GM21390 (cell line): ENCODE data around the gene TDRD9.

ENCODE experiments used
- ATAC-seq: cut with Tn5 transposase; IDR thresholded peaks from one replicate; pipeline ENCODE4 v1.9.1; 2021; ENCODE audit not compliant: unreplicated experiment

Gene TDRD9

DNA sequence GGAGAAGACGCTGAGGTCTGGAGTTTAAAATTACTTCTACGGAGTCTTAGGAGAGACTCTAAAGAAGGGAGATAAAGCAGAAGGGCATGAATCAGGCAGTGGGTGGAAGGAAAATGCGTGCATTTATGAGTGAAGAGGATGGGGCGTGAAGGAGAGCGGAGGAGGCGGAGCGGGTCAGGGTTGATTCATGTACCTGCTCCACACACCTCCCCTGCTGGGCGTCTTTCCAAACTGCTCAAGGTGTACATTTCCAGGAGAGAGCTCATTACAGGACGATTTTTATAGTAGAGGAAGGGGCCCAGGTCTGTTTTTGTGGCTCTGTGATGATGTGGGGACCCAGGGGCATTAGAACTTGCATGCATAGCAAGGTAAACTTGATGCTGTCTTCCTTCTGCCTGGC lies 92.2 kb downstream of the TDRD9 start:
- no peak for ATAC-seq

DNA sequence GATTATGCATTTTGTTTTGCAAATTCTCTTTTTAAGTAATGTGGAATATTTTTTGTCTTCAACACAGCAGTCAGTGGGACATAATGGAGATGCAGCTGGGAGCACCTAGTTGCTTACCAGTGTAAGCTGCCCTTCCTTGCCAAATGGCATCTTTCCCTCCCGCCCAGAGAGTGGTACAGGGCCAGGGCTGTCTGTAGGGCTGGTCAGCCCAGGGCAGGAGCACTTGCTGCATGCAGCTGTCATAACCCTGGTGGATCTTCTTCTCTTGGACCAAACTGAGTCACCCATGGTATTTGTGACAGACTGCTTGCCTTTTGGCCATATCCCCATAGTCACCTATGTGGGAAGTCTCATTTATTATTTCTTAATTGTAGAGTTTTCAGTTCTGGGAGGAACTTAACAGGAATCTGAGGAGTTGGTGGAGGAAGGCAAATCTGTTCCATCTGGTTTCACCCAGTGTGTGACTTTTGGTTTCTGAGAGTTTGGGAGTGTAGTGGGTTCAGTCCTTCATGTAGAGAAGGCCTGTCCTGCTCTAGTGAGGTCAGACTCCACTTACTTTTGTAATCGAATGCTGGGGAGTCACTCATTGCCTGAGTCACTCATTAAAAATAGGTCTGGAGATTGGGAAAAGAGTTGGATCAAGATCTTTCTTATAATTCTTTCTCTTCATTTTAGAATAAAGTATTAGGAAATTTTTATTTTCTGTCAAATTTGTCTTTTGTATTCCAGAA lies 95.2 kb downstream of the TDRD9 start:
- ATAC-seq = no peak

DNA sequence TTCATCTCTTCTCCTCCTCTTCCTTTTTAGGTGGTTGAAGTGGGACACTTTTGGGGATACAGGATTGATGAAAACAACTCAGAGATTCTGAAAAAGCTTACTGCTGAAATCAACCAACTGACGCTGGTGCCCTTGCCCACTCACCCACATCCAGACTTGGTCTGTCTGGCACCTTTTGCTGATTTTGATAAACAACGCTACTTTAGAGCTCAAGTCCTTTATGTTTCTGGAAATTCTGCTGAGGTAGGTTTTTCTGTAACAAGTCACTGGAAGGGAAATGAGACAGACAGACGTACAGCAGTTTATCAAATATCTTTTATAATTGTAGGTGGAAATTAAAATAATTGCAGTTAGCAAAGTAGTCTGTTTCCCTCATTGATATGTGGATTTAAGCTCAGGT lies 97.3 kb downstream of the TDRD9 start:
- no peak for ATAC-seq

DNA sequence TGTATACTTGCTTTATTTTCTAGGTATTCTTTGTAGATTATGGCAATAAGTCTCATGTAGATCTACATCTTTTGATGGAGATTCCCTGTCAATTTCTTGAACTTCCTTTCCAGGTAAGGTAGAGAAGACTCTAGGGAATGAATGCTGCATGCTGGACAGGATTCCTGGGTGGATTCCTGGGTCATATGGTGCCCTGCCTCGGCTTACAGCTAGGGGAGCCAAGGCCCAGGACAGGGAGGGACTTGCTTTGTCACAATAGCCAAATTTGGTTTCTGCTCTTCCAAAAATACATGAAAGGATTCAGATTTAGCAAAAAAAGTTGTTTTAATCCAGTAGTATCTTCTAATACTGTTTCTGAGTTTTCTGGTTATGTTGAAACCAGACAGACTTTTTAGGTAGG lies 97.8 kb downstream of the TDRD9 start:
- ATAC-seq = no peak

DNA sequence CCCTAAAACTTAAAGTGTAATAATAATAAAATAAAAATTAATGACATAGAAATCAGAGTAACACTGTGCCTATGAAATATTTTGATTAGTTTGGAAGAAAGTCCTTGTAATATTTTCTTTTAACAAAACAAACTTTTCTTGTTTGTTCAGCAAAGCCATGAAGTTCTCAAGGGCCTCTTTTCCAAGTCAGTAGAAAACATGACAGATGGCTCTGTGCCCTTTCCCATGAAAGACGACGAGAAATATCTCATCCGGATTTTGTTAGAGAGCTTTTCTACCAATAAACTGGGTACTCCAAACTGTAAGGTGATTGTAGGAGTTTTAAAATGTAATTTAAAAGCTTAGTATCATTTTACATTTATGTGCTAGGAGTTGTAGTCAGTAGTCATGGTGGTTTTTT lies 102.7 kb downstream of the TDRD9 start:
- ATAC-seq = no peak

DNA sequence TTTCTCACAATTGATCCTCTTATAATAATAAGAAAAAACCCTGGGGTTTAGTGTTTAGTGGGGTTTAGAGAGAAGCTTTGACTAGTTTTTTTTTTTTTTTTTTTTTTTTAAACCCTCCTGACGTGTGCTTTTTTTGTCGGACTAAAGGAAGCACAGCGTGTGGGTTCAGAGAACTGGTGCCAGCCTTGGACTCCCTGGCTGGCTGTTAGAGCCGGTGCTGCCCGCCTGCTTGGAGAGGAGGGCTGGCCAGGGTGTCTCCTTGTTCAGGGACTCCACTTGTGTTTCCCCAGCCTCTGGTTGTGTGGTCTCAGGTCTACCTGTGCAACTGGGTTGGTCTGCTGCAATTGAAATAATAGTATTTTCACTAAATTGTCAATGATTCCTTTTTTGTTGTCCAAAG lies 103.1 kb downstream of the TDRD9 start:
- ATAC-seq = no peak

DNA sequence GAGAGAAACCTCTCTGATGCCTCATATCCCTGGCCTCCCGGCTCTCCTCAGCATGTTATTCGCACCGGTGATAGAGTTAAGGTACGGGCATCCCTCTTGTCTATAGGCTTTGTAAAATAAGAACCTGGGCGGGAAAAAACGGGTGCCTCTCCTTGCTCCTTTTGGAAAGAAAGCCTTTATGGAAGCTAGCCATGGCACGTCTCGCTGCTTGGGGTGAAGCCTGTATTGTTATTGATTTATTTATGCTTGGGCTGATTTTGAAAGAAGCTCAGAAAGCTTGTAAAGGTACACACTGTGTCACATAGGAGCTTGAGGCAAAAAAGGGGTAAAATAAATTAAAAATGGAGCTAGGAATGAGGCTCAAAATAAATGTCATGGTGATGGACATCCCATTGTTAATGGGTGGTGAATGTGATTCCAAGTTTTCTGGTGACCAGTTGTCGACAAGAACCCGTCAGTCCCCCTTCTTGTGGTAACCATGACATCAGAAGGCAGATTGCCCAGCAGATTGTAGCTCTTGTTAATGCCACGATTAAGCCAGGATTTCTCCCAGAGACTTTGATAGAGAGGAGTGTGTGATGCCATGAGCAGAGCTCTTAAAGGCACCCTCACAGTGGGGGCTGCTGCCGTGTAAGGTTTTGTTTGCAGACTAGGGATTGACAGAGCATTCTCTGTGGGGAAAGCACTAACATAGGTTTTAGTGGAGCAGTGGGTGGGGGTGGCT lies 106.9 kb downstream of the TDRD9 start:
- no peak for ATAC-seq

DNA sequence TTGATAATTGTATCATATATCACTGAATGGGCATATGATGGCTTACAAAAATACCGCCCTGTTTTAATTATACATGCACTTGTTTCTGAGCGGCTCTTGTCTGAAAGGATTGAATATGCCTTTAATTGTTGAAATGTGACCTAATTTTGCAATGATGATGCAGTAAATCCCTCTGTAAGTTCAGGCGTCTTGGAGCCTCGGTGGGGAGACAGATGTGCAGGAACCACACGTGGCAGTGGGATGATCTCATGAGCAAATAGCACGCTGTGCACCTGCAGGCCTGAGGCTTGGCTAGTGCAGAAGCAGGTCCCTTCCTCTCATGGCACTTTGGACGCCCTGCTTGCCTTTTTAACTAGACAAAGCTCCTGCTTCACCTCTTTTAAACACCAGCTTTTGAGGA lies 108.0 kb downstream of the TDRD9 start:
- ATAC-seq = no peak

DNA sequence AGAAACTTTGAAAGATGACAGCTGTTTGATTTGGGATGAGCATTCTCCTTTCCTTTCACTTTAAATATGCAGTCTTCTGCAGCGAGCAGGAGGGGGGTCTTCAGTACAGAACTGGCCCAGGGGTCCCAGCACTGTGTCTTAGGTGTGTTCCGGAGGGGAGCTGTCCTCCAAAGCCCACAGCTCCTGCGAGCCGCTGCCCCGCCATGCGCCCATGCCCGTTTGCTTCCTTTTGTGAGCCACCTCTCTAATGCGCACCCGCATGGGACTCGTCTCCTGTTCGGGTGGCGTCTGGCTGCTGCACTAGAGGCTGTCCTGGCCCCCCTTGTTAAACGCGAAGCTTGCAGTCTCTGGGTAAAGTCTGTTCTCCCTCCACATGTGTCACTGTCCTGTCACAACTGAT lies 108.8 kb downstream of the TDRD9 start:
- ATAC-seq = no peak

DNA sequence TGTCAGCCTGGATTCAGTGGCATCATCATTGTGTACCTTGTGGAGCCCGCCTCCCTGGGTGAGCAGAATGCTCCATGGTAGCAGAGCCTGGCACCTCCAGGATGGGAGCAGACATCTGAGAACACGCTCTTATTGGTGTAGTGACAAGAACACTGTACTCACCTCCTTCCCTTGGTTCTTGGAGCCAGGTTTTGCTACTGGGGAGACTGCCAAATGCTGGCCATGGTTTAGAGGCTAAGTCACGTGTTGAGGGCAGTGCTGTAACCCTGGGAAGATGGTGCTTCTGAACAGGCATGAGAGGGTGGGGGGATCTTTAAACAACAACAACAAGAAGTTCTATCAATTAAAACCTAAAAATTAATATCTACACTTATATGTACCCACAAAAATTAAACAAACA lies 109.6 kb downstream of the TDRD9 start:
- ATAC-seq = no peak

DNA sequence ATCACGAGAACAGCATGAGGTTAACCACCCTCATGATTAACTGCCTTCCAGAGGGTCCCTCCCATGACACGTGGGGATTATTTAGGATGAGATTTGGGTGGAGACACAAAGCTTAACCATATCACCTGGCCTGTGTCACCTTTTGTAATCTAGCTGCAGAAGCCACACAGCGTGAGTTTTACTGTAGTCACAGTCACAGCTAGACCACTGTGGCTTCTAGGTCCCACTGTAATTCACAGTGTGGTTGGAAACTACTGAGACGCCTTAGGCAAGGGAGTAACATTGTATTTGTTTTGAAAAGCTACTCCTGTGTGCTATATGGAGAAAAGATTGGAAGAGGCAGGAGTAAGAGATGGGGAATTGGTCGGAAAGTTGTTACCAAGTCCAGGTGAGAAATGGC lies 111.0 kb downstream of the TDRD9 start:
- ATAC-seq = no peak

DNA sequence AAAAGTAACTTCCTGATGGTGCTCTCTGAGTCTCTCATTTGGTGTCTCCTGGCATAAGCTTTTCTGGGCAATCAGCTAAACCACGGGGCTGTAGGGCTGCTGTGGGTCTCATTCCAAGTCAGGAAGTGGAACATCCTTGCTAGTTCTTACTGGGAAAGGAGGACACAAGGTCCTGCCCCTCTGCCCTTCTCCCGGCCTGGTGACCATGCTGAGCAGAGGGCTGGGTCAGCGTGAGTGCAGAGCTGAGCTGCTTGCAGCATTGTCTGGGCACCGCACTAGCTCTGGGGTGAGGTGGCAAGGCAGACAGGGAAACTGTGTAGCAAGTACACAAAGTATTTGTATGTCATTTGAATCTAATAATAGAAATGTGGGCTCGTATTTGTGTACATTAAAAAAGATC lies 112.3 kb downstream of the TDRD9 start:
- no peak for ATAC-seq

DNA sequence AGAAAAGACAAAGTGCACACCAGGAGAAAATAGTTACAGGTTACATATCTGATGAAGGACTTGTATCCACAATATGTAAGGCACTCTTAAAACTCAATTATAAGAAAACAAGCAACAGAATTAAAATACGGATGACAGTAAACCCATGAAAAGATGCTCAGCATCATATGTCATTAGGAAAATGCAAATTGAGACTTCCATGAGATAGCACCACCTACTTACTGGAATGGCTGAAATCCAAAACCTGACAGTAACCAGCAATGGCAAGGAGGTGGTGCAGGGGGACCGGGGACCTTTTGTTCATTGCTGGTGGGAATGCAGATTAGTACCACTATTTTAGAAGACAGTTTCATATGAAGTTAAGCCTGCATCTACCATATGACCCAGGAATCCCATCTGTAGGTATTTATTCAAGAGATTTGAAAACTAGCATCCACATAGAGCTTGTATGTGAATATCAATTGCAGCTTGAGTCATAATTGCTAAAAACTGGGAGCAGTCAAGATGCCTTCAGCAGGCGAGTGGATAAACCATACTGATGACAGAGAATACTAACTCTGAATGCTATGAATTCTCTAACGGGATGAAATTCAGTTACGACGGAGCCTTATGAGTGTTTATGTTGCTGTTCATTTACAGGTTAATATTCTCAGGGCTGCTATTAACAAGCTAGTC lies 113.3 kb downstream of the TDRD9 start:
- ATAC-seq = no peak

DNA sequence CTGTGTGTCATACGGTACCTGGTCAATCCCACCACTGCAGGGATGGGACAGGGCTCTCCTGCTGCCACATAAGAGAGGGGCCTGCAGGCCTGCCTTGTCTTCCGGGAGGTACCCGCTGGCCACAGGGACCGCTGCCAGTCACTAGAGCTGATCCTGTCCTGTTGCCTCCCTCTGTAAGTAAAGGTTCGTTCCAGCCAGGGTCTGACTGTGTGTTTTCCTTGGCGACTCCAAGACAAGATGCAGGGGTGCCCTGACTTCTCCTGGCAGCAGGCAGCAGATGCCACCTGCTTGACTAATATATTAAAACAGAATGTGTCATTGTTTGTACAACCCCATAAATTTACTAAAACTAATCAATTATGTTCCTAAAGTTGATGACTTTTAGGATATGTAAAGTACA lies 115.8 kb downstream of the TDRD9 start:
- no peak for ATAC-seq

DNA sequence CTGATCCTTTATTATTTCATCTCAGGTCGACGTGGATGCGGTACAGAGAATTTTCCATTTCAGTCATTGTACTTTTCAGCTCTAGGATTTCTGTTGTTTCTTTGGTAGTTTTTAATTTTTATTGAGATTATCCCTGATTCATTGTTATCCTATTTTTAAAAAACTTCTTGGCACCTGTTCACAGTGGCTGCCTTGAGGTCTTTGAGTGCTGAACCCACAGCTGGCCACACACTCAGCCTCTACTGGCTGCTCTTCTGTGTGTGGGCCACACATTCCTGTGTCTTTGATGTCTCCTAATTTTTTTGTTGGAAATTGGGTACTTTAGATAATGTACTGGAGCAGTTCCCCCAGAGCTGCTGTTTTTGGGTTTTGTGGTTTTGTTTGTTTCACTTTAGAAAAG lies 119.5 kb downstream of the TDRD9 start:
- no peak for ATAC-seq

DNA sequence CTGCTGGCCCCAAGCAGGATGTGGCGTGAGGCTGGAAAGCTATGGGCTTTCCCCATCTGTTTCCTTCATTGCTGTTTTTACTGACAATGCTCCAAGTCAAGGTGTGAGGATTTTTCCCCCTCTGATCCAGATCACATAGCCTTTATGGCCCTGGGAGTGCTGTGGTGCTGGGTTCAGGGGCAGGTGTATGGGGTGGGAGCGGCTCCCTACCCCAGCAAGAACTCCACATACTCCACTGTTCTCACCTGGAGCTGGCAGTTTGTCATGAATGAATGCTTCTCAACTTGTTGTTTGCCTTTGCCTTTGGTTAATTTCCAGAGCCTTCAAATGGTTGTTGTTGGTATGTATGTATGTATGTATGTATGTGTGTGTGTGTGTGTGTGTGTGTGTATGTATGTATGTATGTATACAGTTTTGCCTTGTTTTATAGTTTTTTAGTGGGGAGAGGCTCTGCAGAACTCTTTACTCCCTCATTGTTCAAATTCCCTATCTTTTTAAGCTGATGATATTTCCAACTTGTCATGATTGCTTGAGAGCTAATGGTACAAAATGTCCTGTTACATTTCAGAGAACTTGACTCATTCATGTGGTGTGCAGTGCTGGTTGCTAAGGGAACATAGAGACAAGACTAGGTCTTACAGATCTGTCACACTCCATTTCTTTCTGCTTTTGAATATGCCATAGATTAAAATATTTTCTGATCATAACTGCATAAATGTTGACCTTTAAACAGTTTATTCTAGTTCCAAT lies 120.7 kb downstream of the TDRD9 start:
- no peak for ATAC-seq

DNA sequence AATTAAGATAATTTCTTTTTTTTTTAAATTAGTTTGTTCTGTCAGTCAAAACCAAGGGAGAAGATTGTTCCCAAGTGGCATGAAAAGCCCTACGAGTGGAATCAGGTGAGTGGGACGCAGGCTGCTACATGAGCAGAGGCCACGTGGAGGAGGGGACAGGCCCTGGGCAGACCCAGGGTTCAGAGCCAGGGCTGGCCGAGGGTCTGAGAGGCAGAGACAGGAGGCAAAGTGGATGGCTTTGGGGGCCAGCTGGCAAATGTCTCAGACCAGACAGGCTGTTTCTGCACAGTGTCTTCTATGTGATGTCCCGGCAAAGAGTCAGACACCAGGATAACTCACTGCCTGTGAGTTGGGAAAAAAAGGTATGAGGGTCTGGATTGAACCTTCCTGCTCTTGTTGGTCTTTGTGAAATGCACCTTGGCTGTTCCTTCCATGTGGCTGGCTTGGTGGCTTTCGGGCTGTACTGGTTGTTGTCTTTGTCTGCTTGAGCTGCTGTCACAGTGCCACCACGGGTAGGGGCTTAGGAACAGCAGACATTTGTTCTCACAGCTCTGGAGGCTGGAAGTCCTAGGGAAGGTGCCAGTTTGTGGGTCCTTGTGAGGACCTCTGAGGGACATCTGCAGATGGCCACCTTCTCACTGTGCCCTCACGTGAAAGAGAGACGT lies 121.5 kb downstream of the TDRD9 start:
- ATAC-seq = no peak

DNA sequence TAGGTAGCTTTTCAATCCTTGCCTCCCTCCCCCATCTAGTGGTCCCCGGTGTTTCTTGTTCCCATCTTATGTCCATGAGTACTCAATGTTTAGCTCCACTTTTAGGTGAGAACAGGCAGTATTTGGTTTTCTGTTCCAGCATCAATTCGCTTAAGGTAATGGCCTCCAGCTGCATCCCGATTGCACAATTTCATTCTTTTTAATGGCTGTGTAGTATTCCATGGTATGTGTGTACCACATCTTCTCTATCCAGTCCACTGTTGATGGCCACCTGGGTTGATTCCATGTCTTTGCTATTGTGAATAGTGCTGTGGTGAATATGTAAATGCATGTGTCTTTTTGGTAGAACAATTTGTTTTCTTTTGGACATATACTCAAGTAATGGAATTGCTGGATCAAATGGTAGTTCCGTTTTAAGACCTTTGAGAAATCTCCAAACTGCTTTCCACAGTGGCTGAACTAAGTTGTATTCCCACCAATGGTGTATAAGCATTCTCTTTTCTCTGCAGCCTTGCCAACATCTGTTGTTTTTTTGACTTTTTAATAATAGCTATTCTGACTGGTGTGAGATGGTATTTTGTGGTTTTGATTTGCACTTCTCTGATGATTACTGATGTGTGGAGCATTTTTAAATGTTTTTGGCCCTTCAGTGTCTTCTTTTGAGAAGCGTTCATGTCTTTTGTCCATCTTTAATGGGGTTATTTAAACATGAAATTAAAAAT lies 123.0 kb downstream of the TDRD9 start:
- no peak for ATAC-seq

DNA sequence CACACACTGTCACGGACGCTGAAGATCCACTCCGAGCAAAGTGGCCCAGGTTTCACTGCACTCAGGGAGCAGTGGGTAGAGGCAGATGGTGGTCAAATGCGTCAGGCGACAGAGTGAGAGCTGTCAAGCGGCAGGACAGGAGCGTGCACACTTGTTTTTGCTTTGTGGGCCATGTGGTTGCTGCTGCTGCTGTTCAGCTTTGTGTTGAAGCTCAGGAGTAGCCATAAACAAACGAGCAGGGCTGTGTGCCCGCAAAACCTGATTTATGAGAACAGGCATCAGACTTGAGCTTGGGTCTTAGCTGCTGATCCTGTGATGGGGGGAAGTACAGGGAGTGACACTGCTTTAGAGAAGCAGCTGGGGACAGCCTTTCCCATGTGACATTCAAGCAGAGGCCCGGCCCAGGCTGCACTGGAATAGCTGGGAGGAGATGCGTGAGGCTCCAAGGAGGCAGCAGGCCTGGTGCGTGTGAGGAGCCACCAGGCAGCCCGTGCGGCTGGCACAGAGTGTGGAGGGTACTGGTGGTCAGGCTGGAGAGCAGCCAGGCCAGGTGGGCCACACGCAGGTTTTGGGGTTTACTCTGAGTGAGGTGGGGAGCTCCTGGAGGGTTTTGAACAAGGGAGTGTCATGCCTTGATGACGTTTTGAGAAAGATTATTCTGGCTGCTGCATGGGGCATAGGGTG lies 126.1 kb downstream of the TDRD9 start:
- no peak for ATAC-seq

DNA sequence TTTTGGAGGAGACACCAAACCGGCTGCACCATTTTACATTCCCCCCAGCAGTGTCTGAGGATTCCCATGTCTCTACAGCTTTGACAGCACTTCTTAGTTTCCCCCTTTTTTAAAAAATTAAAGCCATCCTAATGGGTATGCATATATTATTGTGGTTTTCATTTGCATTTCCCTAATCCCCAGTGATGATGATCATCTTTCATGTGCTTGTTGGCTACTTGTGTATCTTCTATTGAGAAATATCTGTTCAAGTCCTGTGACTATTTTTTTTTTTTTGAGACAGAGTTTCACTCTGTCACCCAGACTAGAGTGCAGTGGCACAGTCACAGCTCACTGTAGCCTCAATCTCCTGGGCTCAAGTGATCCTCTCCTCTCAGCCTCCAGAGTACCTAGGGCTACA lies 134.0 kb downstream of the TDRD9 start:
- no peak for ATAC-seq
